K562 (cell line): Measurements from ENCODE around the gene MED15. TPM values are rescaled to one million over a fixed set of nuclear protein-coding genes. Genes with fewer than 3 reads are reported as not detected.
A peak's percentile ranks its signal among the peaks of the same experiment; 100 is the strongest.

ENCODE experiments used
- EHMT2 ChIP-seq: fragments of 450-650 bp; IDR thresholded peaks from 2 replicates; pipeline ENCODE4 v1.6.1; 2018; ENCODE audit warnings: antibody characterized with exemption
- HMGN3 ChIP-seq: IDR thresholded peaks from 2 replicates; pipeline ENCODE4 v1.6.1; 2011; ENCODE audit warnings: borderline replicate concordance, low read depth, mild to moderate bottlenecking, mixed read lengths, low read length; ENCODE audit not compliant: insufficient read length; ENCODE audit errors: extremely low read depth
- MYC ChIP-seq, 2 experiments: fragments of 250-450 bp in 1 of 2; sonication (Bioruptor Pico) in 1 of 2; IDR thresholded peaks; 2 replicates each; pipeline versions ENCODE4 v1.5.1 to v1.6.1; 2012 to 2021; ENCODE audit warnings: low read depth in 2 of 2, borderline replicate concordance in 1 of 2, improper control_type of control experiment in 1 of 2, low read length in 1 of 2, mild to moderate bottlenecking in 1 of 2, moderate library complexity in 1 of 2
- NFATC3 ChIP-seq: fragments of 450-650 bp; IDR thresholded peaks from 2 replicates; pipeline ENCODE4 v1.6.1; 2017; ENCODE audit warnings: mild to moderate bottlenecking
- POLR2G ChIP-seq: fragments of 200-400 bp; formaldehyde crosslinking; IDR thresholded peaks from 2 replicates; pipeline ENCODE4 v1.6.1; 2017; ENCODE audit warnings: low read depth, mild to moderate bottlenecking, antibody characterized with exemption, low read length, moderate library complexity
- PYGO2 ChIP-seq: fragments of 450-650 bp; IDR thresholded peaks from 2 replicates; pipeline ENCODE4 v1.6.1; 2016; ENCODE audit warnings: mild to moderate bottlenecking, missing genetic modification characterization, moderate library complexity, missing compliant biosample characterization
- SMARCA5 ChIP-seq: fragments of 450-650 bp; IDR thresholded peaks from 2 replicates; pipeline ENCODE4 v1.6.1; 2016
- ZKSCAN3 ChIP-seq: fragments of 250-450 bp; sonication (Bioruptor Pico); IDR thresholded peaks from 2 replicates; pipeline ENCODE4 v1.4.0; 2020
- ZNF274 ChIP-seq: IDR thresholded peaks from 2 replicates; pipeline ENCODE4 v1.6.1; 2011; ENCODE audit warnings: low read depth, mild to moderate bottlenecking, low read length, moderate library complexity, borderline replicate concordance
- polyA plus RNA-seq, 8 experiments: library from polyadenylated mRNA; depleted of rRNA in 4 of 8; stranded (reverse) in 5 of 8; unstranded in 3 of 8; fragments of >200 nt; fragmentation: Nextera tagmentation in 2 of 8; fragmentation: Illumina TruSeq in 1 of 8; extraction: Ambion mirVana in 2 of 8; extraction: Trizol in 1 of 8; gene quantifications; 2 replicates each; pipeline versions ENCODE4 v1.2.1 to v1.2.3, GENCODE V29; 2011 to 2014; ENCODE audit warnings: inconsistent platforms in 1 of 8, missing spikeins in 1 of 8
- total RNA-seq, 7 experiments: library from RNA; depleted of rRNA in 6 of 7; stranded (reverse); fragments of >200 nt in 6 of 7; fragmentation: Illumina TruSeq in 2 of 7; extraction: Trizol in 2 of 7; gene quantifications; 2 replicates each; pipeline versions ENCODE4 v1.2.1 to v1.2.3, GENCODE V29; 2011 to 2021; ENCODE audit warnings: low replicate concordance in 1 of 7
- TF ChIP-seq, protein P1 (sequence below): fragments of 450-650 bp; formaldehyde crosslinking; IDR thresholded peaks from 2 replicates; pipeline ENCODE4 v1.4.0; 2020; ENCODE audit warnings: mild to moderate bottlenecking, moderate library complexity
- TF ChIP-seq, protein P2 (sequence below): sonication (generic); formaldehyde crosslinking; IDR thresholded peaks from 2 replicates; pipeline ENCODE4 v1.8.0; 2022; ENCODE audit warnings: mild to moderate bottlenecking, missing genetic modification reagents, borderline replicate concordance
- TF ChIP-seq, protein P3 (sequence below): IDR thresholded peaks from 2 replicates; pipeline ENCODE4 v1.6.1; 2011; ENCODE audit warnings: borderline replicate concordance, low read depth, mild to moderate bottlenecking, moderate library complexity, low read length; ENCODE audit not compliant: insufficient read depth, poor library complexity, severe bottlenecking

Gene MED15
- total and polyA plus RNA-seq, 9 of the 15 experiments (the other 6 are each of a cell fraction or from before 2014, with no cell fraction given), result 4.0 to 271 (median 60.1) TPM

DNA sequence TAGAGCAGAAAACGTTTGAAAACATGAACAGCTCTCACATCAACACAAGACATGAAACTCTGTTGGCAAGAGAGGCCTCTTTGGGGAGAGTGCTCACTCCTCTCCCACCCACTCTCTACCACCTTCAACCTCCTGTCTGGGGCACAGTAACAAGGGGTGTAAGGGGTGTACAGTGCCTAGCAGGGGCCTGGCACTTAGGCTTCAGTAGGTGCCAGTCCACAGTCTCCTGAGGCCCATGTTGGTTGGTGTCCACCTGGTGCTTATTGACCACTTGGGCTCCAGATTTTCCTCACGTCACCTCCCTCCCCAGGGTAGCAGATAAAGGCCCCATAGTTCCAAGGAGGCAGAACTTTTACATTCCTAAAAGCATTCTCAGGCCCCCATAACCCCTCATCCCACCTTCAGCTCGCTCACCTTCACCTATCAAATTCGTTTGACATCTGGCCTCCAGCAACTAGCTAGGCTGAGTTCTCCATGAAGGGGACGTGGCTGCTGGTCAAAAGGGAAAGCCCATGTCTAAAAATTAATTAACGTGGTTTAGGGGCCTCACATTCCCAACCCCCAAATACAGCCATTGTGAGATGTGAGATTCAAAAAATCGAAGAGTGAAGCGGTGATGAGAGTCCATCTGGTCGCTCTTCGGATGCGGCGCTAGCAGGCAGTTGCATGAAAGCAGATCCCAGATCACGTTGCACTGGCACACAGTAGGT lies 712 bp upstream of the MED15 start (continued):
- no peak for TF ChIP-seq POLR2G
- TF ChIP-seq, protein P1, sequence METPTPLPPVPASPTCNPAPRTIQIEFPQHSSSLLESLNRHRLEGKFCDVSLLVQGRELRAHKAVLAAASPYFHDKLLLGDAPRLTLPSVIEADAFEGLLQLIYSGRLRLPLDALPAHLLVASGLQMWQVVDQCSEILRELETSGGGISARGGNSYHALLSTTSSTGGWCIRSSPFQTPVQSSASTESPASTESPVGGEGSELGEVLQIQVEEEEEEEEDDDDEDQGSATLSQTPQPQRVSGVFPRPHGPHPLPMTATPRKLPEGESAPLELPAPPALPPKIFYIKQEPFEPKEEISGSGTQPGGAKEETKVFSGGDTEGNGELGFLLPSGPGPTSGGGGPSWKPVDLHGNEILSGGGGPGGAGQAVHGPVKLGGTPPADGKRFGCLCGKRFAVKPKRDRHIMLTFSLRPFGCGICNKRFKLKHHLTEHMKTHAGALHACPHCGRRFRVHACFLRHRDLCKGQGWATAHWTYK (CRISPR knock-in tag), result no peak
- no peak for TF ChIP-seq MYC (IDR thresholded peaks at IDR 0.05; ENCODE audit: low read depth, low read length)
- 0 out of 2 replicates have a peak, but pooled peaks have one; percentile 44 for TF ChIP-seq MYC (CRISPR knock-in tag; IDR thresholded peaks at IDR 0.05; ENCODE audit: borderline replicate concordance, low read depth)
- no peak for TF ChIP-seq NFATC3
- no peak for TF ChIP-seq SMARCA5
- TF ChIP-seq EHMT2, result no peak
- TF ChIP-seq, protein P2, sequence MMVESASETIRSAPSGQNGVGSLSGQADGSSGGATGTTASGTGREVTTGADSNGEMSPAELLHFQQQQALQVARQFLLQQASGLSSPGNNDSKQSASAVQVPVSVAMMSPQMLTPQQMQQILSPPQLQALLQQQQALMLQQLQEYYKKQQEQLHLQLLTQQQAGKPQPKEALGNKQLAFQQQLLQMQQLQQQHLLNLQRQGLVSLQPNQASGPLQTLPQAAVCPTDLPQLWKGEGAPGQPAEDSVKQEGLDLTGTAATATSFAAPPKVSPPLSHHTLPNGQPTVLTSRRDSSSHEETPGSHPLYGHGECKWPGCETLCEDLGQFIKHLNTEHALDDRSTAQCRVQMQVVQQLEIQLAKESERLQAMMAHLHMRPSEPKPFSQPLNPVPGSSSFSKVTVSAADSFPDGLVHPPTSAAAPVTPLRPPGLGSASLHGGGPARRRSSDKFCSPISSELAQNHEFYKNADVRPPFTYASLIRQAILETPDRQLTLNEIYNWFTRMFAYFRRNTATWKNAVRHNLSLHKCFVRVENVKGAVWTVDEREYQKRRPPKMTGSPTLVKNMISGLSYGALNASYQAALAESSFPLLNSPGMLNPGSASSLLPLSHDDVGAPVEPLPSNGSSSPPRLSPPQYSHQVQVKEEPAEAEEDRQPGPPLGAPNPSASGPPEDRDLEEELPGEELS, result peak; percentile 28; the same call in 1 of the 2 replicates
- no peak for TF ChIP-seq HMGN3
- no peak for TF ChIP-seq ZKSCAN3
- no peak for TF ChIP-seq PYGO2 (tag)
- no peak for TF ChIP-seq ZNF274
- TF ChIP-seq, protein P3, sequence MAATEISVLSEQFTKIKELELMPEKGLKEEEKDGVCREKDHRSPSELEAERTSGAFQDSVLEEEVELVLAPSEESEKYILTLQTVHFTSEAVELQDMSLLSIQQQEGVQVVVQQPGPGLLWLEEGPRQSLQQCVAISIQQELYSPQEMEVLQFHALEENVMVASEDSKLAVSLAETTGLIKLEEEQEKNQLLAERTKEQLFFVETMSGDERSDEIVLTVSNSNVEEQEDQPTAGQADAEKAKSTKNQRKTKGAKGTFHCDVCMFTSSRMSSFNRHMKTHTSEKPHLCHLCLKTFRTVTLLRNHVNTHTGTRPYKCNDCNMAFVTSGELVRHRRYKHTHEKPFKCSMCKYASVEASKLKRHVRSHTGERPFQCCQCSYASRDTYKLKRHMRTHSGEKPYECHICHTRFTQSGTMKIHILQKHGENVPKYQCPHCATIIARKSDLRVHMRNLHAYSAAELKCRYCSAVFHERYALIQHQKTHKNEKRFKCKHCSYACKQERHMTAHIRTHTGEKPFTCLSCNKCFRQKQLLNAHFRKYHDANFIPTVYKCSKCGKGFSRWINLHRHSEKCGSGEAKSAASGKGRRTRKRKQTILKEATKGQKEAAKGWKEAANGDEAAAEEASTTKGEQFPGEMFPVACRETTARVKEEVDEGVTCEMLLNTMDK, result no peak
- TF ChIP-seq, all 486 proteins: peak for 14
